GM12891 (cell line): ENCODE measurements around the gene IL21.

Source experiments
- DNase-seq: peaks from one replicate; pipeline ENCODE4 v3.0.0; 2011; ENCODE audit warnings: low spot score; ENCODE audit not compliant: insufficient read length
- FAIRE-seq: peaks from 2 replicates; lab custom pipeline; 2011; peaks lifted over from hg19 to GRCh38; lab: Jason Lieb, UNC
- PAX5 ChIP-seq: IDR thresholded peaks from 2 replicates; pipeline ENCODE4 v1.6.1; 2011; ENCODE audit warnings: low read length, moderate library complexity, mild to moderate bottlenecking; ENCODE audit not compliant: insufficient read depth, severe bottlenecking
- POLR2A ChIP-seq: IDR thresholded peaks from 2 replicates; pipeline ENCODE4 v1.6.1; 2011; ENCODE audit warnings: low read depth, low read length, control low read depth
- POLR2AphosphoS5 ChIP-seq: IDR thresholded peaks from 2 replicates; pipeline ENCODE4 v1.6.1; 2011; ENCODE audit warnings: low read depth, low read length, control low read depth
- POU2F2 ChIP-seq: IDR thresholded peaks from 2 replicates; pipeline ENCODE4 v1.6.1; 2011; ENCODE audit warnings: low read depth, mild to moderate bottlenecking, control low read depth, low read length, moderate library complexity
- SPI1 ChIP-seq: IDR thresholded peaks from 2 replicates; pipeline ENCODE4 v1.6.1; 2011; ENCODE audit warnings: low read depth, low read length, control low read depth
- TAF1 ChIP-seq: IDR thresholded peaks from 2 replicates; pipeline ENCODE4 v1.6.1; 2011; ENCODE audit warnings: low read depth, low read length, control low read depth

The IL21 gene

DNA sequence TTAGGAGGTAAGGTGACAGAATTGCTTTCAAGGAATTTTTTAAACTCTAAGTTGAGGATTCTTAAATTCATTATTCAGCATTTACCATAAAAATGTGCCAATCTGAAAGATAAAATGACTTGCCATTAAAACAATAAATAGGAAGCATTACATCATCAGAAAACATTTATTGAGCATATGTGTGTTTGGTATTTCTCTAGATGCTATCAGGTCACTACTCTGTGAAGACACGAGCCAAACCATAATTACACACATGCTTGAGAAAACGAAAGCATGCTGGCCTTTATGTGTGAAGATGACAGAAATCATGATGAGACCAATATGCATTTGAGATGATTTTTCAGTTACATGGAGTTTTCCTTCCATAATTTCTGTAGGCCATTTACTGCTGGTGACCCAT, 12.3 kb upstream of the IL21 start:
- FAIRE-seq (no peak), DNase-seq (no peak)
- TF ChIP-seq TAF1: no peak
- no peak for TF ChIP-seq POLR2A
- TF ChIP-seq SPI1: no peak
- TF ChIP-seq PAX5: no peak
- no peak for TF ChIP-seq POLR2AphosphoS5
- TF ChIP-seq POU2F2: no peak

- peak; percentile 82 for FAIRE-seq
- TF ChIP-seq PAX5: no peak
- peak; percentile 65 for TF ChIP-seq SPI1
- no peak for TF ChIP-seq POLR2AphosphoS5
- no peak for TF ChIP-seq POLR2A
- TF ChIP-seq POU2F2: peak; percentile 95
- TF ChIP-seq TAF1: no peak
- DNase-seq: no peak
Observed at GRCh38 chr4:122632396-122633143, 11.7 kb upstream of the IL21 start.

GRCh38 chr4:122625156-122625555, 4.3 kb upstream of the IL21 start:
- no peak for TF ChIP-seq POU2F2
- TF ChIP-seq POLR2AphosphoS5: no peak
- no peak for TF ChIP-seq PAX5
- TF ChIP-seq POLR2A: no peak
- TF ChIP-seq SPI1: no peak
- no peak for TF ChIP-seq TAF1
- FAIRE-seq (no peak), DNase-seq (no peak)

- FAIRE-seq: no peak
- no peak for DNase-seq
- TF ChIP-seq SPI1 (no peak), TAF1 (no peak), POU2F2 (no peak), PAX5 (no peak), POLR2AphosphoS5 (no peak), POLR2A (no peak)
Observed at GRCh38 chr4:122624205-122624604, 3.3 kb upstream of the IL21 start.

- FAIRE-seq (no peak), DNase-seq (no peak)
- TF ChIP-seq POU2F2 (no peak), POLR2AphosphoS5 (no peak), SPI1 (no peak), PAX5 (no peak), TAF1 (no peak), POLR2A (no peak)
Observed at GRCh38 chr4:122623637-122624166, 2.8 kb upstream of the IL21 start.

GRCh38 chr4:122622400-122622799, 1.5 kb upstream of the IL21 start:
- TF ChIP-seq POU2F2 (no peak), PAX5 (no peak), POLR2AphosphoS5 (no peak), SPI1 (no peak), TAF1 (no peak), POLR2A (no peak)
- FAIRE-seq (no peak), DNase-seq (no peak)

GRCh38 chr4:122619611-122620010, 1.3 kb downstream of the IL21 start:
- TF ChIP-seq PAX5 (no peak), TAF1 (no peak), POLR2A (no peak), SPI1 (no peak), POLR2AphosphoS5 (no peak), POU2F2 (no peak)
- FAIRE-seq (no peak), DNase-seq (no peak)

DNA sequence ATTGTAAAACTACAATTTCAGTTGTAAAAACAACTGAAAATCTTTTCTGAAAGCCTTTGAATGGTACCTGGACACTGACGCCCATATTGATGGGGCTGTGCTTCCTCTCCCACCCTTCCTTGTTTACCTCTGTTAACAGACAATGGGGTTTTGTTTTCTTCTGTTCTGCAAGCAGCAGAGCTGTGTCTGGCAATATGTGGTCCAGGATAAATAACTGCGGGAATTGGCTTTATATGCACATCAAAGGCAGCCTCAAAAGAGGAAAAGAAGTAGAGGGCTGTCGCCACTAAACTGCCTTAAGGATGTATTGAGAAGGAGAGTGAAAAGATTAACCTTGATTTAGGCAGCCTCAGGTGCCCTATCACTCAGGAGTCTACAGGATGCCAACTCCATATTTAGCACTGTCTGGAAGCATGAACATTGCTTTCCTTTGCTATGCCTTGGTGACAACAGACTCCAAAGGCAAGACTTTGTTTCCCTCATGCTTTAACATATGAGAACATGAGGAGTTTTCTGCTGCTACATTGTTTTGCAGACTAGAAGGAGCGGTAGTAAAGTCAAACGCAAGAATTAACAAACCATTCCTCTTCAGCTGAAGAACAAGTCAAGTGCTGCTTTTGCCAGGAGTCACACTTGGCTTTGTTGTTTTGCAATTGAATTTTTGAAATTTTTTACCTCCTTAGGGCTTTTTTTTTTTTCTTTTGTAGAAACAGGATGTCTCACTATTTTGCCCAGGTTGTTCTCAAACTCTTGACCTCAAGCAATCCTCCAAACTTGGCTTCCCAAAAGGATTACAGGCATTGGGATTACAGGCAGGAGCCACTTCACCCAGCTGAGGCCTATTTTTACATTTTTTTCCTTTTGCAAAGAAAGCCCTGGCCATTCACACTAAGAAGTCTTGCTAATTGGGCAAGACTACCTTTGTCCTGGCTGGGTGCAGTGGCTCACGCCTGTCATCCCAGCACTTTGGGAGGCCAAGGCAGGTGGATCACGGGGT, 3.0 kb downstream of the IL21 start:
- no peak for TF ChIP-seq PAX5
- TF ChIP-seq SPI1: no peak
- TF ChIP-seq POLR2A: no peak
- no peak for TF ChIP-seq TAF1
- TF ChIP-seq POLR2AphosphoS5: no peak
- TF ChIP-seq POU2F2: no peak
- FAIRE-seq: peak; percentile 40
- DNase-seq: no peak

- no peak for DNase-seq
- TF ChIP-seq POU2F2 (no peak), POLR2A (no peak), PAX5 (no peak), POLR2AphosphoS5 (no peak), SPI1 (no peak), TAF1 (no peak)
- FAIRE-seq: no peak
Observed at GRCh38 chr4:122616915-122617596, 3.8 kb downstream of the IL21 start.
